ENCODE data around the gene LSS. TPM values are rescaled to one million over a fixed set of nuclear protein-coding genes. Genes with fewer than 3 reads are reported as not detected.

LSS gene
- total RNA-seq, 1 donor from 2014 or later, result 61.0 TPM

GRCh38 chr21:46161633-46162592, 66.7 kb downstream of the LSS start:
- intact Hi-C loops (cut with DNase I), result no loop called here
- ATAC-seq (no peak), DNase-seq (ENCODE audit: missing footprints) (peak; percentile 58)

DNA sequence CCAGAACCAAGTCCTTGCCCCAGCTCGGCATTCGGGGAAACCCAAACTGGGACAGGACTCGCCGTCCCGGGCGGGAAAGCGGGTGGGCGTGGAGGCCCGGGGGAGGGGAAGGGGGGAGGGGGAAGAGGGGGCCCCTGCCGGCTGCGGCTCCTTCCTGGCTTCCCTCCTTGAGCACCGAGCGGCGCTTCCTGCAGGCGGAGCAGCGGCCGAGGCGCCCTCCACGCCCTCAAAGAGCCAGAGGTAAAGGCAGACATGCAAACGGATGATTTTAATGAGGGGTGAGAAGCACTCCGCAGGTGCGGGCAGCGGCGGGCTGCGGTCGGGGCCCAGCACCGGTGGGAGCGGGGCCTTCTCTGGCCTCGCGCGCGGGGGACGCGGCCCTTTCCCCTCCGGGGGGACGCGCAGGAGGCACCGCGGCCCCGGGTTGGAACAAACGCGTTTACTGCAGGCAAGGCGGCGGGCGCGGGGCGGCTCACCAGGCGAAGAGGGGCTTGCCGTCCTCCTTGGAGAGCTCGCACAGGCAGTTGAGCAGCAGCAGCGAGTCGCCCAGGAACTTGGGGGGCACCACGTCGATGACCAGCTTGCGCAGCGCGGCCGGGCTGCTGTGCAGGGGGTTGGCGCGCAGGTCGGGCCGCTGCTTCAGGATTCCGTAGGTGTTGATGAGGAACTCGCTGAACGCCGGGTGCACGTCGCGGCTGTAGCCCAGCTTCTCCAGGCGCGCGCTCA, 67.5 kb downstream of the LSS start:
- DNase-seq (ENCODE audit: missing footprints) (no peak), ATAC-seq (no peak)
- intact Hi-C loops (cut with DNase I), result no loop called here

GRCh38 chr21:46160657-46160906, 68.0 kb downstream of the LSS start:
- DNase-seq (ENCODE audit: missing footprints), result no peak
- ATAC-seq, result no peak
- intact Hi-C loops (cut with DNase I), result no loop called here

GRCh38 chr21:46159841-46160656, 68.5 kb downstream of the LSS start:
- intact Hi-C loops (cut with DNase I), result no loop called here

GRCh38 chr21:46159390-46159789, 69.2 kb downstream of the LSS start:
- DNase-seq (ENCODE audit: missing footprints), result no peak
- ATAC-seq, result no peak

More at GRCh38 chr21:46159841-46160656, 68.5 kb downstream of the LSS start:
- no peak for DNase-seq (ENCODE audit: missing footprints)
- no peak for ATAC-seq

GRCh38 chr21:46158666-46159300, 69.8 kb downstream of the LSS start:
- DNase-seq (ENCODE audit: missing footprints) (no peak), ATAC-seq (no peak)
- intact Hi-C loops (cut with DNase I), result no loop called here

More at GRCh38 chr21:46159390-46159789, 69.2 kb downstream of the LSS start:
- intact Hi-C loops (cut with DNase I), result no loop called here

GRCh38 chr21:46157987-46158451, 70.6 kb downstream of the LSS start:
- ATAC-seq, result no peak
- no peak for DNase-seq (ENCODE audit: missing footprints)
- intact Hi-C loops (cut with DNase I), result no loop called here

DNA sequence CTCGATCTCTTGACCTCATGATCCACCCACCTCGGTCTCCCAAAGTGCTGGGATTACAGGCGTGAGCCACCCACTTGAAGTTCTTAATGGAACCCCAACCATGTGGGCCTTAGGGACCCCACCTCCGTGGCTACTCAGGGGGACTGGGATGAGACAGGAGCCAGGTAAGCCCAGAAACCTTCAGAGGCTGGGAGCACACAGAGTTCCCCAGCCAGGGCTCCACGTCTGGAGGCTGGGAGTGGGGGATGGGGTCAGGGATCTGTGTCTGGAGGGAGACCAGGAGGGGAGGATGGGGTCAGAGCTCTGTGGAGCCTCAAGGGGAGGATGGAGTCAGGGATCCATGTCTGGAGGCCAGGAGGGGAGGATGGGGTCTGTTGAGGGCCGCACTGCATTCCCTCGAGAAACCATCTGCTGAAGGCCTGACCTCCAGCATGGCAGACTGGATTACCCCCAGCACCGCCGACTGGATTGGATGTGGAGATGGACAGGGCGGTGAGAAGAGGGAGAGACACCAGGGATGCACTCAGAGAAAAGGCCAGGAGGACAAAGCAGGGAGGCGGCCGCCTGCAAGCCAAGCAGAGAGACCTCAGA, 71.1 kb downstream of the LSS start:
- ATAC-seq (no peak), DNase-seq (ENCODE audit: missing footprints) (no peak)
- intact Hi-C loops (cut with DNase I), result no loop called here

DNA sequence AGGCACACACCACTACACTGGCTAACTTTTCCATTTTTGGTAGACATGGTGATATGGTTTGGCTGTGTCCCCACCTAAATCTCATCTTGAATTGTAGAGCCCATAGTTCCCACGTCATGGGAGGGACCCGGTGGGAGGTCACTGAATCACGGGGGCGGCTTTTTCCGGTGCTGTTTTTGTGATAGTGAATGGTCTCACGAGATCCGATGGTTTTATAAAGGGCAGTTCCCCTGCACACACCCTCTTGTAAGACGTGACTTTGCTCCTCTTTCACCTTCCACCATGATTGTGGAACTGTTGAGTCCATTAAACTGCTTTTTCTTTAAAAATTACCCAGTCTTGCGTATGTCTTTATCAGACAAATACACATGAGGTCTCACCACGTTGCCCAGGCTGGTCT, 71.9 kb downstream of the LSS start:
- ATAC-seq (no peak), DNase-seq (ENCODE audit: missing footprints) (no peak)
- intact Hi-C loops (cut with DNase I), result no loop called here

GRCh38 chr21:46156378-46156645, 72.3 kb downstream of the LSS start:
- DNase-seq (ENCODE audit: missing footprints), result no peak
- intact Hi-C loops (cut with DNase I), result no loop called here

GRCh38 chr21:46155514-46156377, 72.8 kb downstream of the LSS start, which contains the start of gene FTCD:
Gene FTCD, minus strand, starts transcription at chr21:46155579. Its CDS starts 56 bp downstream, at chr21:46155523.
- intact Hi-C loops (cut with DNase I), result no loop called here
- no peak for DNase-seq (ENCODE audit: missing footprints)
- ATAC-seq, result no peak

More at GRCh38 chr21:46156378-46156645, 72.3 kb downstream of the LSS start:
- no peak for ATAC-seq

- intact Hi-C loops (cut with DNase I), result no loop called here
- DNase-seq (ENCODE audit: missing footprints), result no peak
Measured at GRCh38 chr21:46154955-46155513, 73.5 kb downstream of the LSS start.

DNA sequence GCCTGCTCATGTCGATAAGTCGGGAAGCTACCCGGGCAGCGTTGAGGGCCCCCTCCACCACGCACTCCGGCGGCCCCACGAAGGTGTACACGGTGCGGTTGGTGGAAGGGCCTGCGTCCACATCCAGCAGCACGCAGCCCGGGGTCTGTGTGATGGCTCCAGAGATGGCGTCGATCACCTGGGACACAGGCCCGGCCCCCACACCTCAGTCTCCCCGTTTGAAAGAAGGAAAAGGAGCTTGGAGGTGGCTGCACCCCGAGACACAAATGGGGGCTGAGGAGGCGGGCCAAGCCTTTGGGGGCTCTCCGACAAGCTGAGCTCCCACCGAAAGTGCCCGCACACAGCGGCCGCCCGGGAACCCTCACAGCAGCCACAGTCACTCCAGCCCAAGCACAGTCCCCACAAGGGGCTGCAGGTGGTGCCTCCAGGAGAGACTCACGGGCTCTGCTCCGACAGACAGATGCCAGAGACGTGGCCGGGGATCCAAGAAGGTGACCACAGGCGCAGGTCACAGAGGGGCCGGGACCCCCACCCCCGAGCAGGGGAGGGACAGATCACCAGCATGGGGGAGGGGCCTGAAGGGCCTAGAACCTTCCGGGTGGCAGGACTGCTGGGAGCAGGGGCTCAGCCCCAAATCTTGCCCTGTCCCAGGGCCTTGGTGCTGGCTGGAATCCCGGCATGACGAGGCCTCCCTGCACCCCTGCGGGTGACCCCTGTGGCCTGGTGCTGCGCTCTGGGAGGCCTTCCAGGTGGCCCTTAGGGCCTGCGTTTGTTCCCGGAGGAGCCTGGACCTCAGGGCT, 74.2 kb downstream of the LSS start:
- no peak for ATAC-seq
- intact Hi-C loops (cut with DNase I), result no loop called here
- no peak for DNase-seq (ENCODE audit: missing footprints)

More at GRCh38 chr21:46154955-46155513, 73.5 kb downstream of the LSS start:
- no peak for ATAC-seq

- intact Hi-C loops (cut with DNase I), result no loop called here
- ATAC-seq (peak; percentile 59), DNase-seq (ENCODE audit: missing footprints) (no peak)
Measured at GRCh38 chr21:46153247-46154154, 75.1 kb downstream of the LSS start.

DNA sequence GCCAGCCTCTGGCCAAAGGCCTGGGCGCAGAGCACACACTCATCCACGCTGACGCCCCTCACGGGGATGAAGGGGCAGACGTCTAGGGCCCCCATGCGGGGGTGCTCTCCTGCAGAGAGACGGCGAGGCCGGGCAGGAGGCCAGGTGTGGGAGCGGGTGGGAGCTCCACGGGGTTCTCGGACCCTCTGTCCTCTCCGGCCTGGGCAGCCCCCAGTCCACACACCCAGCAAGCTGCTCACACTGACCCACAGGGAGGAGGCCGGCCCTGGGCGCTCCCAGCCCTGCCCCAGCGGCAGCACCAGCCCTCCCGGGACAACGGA, 75.7 kb downstream of the LSS start:
- DNase-seq (ENCODE audit: missing footprints) (peak; percentile 60), ATAC-seq (peak; percentile 24)
- intact Hi-C loops (cut with DNase I), result no loop called here

Measured in Right ventricle myocardium inferior (tissue), 1 donor.